Epithelial cell of esophagus (primary cell): ENCODE data around the gene ACP2.

Experiments
- DNase-seq: peaks from one replicate; pipeline ENCODE4 v3.0.0; 2010; ENCODE audit warnings: low read depth
- H3K4me3 ChIP-seq: 2 replicates; pipeline ENCODE4 v1.5.1; 2011; ENCODE audit warnings: mild to moderate bottlenecking, low read length, control low read depth
- TF ChIP-seq, protein P1 (sequence below): IDR thresholded peaks from 2 replicates; pipeline ENCODE4 v1.5.1; 2011; ENCODE audit warnings: low read depth, mild to moderate bottlenecking, low read length, control low read depth, inconsistent platforms; ENCODE audit not compliant: insufficient read depth; ENCODE audit errors: missing control alignments

The ACP2 gene

DNA sequence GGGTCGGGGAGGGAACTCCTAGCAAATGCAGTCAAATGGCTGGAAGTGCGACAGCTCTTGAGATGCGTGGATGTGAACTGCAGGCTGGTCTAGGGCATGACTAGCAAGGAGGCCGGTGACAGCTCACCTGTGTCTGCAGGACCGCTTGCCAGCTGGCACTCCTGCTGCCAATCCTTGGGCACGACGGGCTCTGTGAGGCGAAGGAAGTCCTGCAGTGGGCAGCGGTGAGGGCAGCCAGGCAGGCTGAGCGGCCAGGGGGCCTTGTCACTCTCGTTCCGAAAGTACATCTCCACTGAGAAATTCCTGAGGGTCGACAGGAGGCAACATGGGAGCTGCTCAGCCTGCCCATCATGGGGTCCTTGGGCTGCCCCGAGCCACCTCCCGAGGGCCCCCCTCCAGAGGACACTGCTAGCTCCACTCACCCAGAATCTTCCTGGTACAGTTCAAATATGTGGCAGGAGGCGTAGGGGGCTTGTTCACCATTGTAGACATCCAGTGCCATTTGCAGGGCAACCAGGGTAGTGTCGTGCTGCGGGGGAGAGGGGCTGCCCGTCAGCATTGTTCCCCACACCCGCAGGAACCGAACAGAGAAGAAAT, 5.9 kb downstream of the ACP2 start:
- DNase-seq, result no peak
- TF ChIP-seq, protein P1, sequence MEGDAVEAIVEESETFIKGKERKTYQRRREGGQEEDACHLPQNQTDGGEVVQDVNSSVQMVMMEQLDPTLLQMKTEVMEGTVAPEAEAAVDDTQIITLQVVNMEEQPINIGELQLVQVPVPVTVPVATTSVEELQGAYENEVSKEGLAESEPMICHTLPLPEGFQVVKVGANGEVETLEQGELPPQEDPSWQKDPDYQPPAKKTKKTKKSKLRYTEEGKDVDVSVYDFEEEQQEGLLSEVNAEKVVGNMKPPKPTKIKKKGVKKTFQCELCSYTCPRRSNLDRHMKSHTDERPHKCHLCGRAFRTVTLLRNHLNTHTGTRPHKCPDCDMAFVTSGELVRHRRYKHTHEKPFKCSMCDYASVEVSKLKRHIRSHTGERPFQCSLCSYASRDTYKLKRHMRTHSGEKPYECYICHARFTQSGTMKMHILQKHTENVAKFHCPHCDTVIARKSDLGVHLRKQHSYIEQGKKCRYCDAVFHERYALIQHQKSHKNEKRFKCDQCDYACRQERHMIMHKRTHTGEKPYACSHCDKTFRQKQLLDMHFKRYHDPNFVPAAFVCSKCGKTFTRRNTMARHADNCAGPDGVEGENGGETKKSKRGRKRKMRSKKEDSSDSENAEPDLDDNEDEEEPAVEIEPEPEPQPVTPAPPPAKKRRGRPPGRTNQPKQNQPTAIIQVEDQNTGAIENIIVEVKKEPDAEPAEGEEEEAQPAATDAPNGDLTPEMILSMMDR, result no peak
- no peak overlapping the region for H3K4me3 ChIP-seq

DNA sequence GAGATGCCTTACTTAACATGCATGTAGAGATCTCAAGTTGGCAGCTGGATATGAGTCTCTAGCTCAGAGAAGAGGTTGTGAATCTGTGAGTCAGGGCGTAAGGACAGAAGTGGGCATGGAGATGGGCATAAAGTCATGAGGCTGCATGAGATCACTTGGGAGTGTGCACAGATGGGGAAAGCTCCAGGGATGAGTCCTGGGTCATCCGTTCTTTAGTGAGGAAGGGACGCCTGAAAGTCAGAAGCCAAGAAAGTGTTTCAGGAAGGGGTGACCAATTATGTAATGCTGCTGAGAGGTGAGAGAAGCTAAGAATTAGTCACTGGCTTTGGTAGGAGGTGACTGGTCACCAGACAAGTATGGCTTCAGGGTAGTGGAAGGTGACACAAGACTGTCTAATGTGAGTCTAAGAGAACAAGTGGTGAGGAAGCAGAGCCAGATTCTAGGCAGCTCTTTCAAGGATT, 6.7 kb downstream of the ACP2 start:
- no peak overlapping the region for H3K4me3 ChIP-seq
- TF ChIP-seq, protein P1, result no peak
- DNase-seq, result peak; percentile 70

DNA sequence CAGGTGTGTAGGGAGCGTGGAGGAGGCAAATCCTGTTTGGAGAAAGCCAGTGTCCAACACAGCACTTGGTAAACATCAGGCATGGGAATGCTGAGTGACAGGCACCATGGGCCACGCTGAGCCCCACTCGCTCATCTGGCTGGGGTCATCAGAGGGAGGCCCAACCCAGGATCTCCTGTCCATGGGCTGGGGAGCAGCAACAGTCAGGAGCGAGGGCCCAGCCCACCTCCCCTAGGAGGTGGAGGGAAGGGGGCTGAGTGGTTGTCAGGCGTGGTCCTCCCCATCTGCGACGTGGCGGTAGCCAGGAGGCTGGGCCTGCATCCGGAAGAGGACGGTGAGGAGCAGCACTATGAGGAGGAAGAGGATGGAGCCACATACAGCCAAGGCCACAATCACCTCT, 8.8 kb downstream of the ACP2 start:
- DNase-seq, result no peak
- H3K4me3 ChIP-seq, result no peak overlapping the region

DNA sequence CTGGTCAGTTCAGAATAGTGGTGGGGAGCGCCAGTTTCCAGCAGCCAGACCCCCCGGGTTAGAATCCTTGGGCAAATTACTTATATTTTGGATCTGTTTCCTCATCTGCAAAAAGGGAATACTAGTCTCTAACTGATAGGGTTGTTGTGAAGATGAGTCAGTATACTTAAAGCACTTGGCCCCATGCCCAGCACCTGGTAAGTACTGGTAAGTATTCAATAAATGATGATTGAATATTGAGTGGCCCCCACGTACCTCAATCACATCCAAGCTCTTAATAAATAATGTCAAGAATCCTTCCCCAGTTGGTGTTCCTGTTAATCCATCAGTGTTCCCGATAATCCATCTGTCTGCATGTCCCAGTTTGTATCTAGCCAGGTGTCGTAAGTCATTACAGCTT, 12.1 kb downstream of the ACP2 start:
- no peak overlapping the region for H3K4me3 ChIP-seq
- peak; percentile 76 for DNase-seq
- TF ChIP-seq, protein P1, result no peak

More for the DNA sequence above, 8.8 kb downstream of the ACP2 start:
- TF ChIP-seq, protein P1, result no peak

DNA sequence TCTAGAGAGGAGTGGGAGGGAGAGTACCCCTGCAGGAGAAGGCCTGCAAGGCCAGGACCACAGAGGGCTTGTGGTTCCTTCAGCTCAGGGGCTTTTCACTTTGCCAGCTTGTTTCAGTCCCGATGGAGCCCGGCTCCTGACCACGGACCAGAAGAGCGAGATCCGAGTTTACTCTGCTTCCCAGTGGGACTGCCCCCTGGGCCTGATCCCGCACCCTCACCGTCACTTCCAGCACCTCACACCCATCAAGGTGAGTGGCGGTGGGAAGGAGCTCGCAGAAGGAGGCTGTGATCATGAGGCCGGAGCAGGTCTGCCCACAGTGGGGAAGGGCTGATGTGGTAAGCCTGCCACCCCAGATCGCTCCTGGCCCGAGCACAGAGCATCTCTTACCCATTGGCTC, 13.5 kb downstream of the ACP2 start:
- TF ChIP-seq, protein P1, result no peak
- H3K4me3 ChIP-seq, result no peak overlapping the region
- DNase-seq, result no peak

DNA sequence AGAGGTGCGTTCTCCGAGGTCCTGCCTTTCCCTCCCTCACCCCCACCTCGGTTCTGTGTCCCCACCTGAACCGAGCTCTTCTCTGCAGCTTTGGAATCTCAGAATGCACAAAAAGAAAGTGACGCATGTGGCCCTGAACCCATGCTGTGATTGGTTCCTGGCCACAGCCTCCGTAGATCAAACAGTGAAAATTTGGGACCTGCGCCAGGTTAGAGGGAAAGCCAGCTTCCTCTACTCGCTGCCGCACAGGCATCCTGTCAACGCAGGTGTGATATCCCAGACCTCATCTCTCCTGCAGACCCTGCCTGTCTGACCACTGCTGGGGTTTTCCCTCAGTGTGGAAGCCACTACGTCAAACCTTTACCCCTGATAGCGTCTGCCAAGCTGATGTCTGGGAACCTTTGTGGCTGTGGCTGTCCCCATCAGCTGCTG, 13.9 kb downstream of the ACP2 start:
- no peak for DNase-seq
- TF ChIP-seq, protein P1, result no peak
- no peak overlapping the region for H3K4me3 ChIP-seq
